Thymus (tissue), 11 donors: Measurements from ENCODE around the gene TLL2. TPM values are rescaled to one million over a fixed set of nuclear protein-coding genes. Genes with fewer than 3 reads are reported as not detected.
A peak's percentile ranks its signal among the peaks of the same experiment; 100 is the strongest.

Experiments used
- DNase-seq, 9 donors: peaks; one replicate each; pipeline ENCODE4 v3.0.0-alpha.2; 2013; ENCODE audit warnings: low spot score in 9 of 9, low read depth in 6 of 9, missing footprints in 1 of 9
- H3K27ac ChIP-seq, 2 donors: one replicate each; pipeline ENCODE4 v1.5.1; 2013; ENCODE audit warnings: control low read depth in 1 of 2, low read depth in 1 of 2, low read length in 1 of 2, mild to moderate bottlenecking in 1 of 2, moderate library complexity in 1 of 2
- H3K27me3 ChIP-seq, 2 donors: one replicate each; pipeline ENCODE4 v1.5.1; 2013; ENCODE audit warnings: low read length in 1 of 2; ENCODE audit not compliant: control insufficient read depth in 2 of 2, insufficient read depth in 1 of 2
- H3K36me3 ChIP-seq, 2 donors: one replicate each; pipeline ENCODE4 v1.5.1; 2013; ENCODE audit warnings: low read length in 1 of 2, mild to moderate bottlenecking in 1 of 2, moderate library complexity in 1 of 2; ENCODE audit not compliant: control insufficient read depth in 2 of 2, insufficient read depth in 2 of 2
- H3K4me1 ChIP-seq, 2 donors: one replicate each; pipeline ENCODE4 v1.5.1; 2013; ENCODE audit warnings: low read length in 2 of 2; ENCODE audit not compliant: control insufficient read depth in 2 of 2, insufficient read depth in 2 of 2
- H3K4me3 ChIP-seq, 2 donors: one replicate each; pipeline ENCODE4 v1.5.1; 2013; ENCODE audit warnings: low read length in 2 of 2, control low read depth in 1 of 2, mild to moderate bottlenecking in 1 of 2
- H3K9me3 ChIP-seq, 2 donors: one replicate each; pipeline ENCODE4 v1.5.1; 2013; ENCODE audit warnings: low read length in 1 of 2, mild to moderate bottlenecking in 1 of 2; ENCODE audit not compliant: control insufficient read depth in 2 of 2, insufficient read depth in 1 of 2
- WGBS: extraction: QIAGEN DNeasy Blood & Tissue Kit; methylation state at CpG from one replicate; pipeline ENCODE4 v1.1.7; 2013; 5-methylcytosine and 5-hydroxymethylcytosine counted together
- polyA plus RNA-seq: library from polyadenylated mRNA; stranded (reverse); fragments of 200-250 nt; gene quantifications from one replicate; pipeline ENCODE4 v1.2.3, GENCODE V29; 2013
- total RNA-seq: library from RNA; stranded (reverse); fragments of 120-200 nt; gene quantifications from one replicate; pipeline ENCODE4 v1.2.4, GENCODE V29; 2013
- donor health status: healthy.

Gene TLL2
- total and polyA plus RNA-seq, 2 donors = 0.05 to 0.23 TPM

DNA sequence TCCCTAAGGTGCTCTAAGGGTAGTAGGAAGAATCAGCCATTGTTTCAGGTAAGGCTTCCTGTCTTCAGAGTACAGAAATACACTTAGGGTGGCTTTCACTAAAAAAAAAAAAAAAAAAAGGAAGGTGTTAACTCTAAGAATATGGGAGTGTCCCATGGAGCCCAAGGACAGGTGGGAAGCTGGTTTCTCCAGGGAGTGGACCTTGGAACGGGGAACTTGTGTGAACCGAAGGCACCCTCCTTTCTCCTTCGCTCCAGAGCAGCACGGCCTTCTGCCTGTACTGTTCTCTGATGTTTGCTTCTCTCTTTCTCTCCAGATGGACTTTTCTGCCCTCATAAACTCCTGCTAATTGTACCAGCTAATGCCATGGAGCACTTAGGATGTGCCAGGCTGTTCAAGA, 161.1 kb downstream of the TLL2 start:
- Histone ChIP-seq H3K27ac (no peak overlapping the region), H3K27me3 (peaks cover 0 to 3% of the 10 kb centered on the region in 2 donors), H3K36me3 (peaks cover 0 to 25% of the 10 kb centered on the region in 2 donors), H3K4me3 (no peak overlapping the region), H3K4me1 (no peaks in the 10 kb centered on the region), H3K9me3 (no peaks in the 10 kb centered on the region)
- 73% methylated on average over 4 of the region's 4 CpGs for WGBS
- no peak for DNase-seq

DNA sequence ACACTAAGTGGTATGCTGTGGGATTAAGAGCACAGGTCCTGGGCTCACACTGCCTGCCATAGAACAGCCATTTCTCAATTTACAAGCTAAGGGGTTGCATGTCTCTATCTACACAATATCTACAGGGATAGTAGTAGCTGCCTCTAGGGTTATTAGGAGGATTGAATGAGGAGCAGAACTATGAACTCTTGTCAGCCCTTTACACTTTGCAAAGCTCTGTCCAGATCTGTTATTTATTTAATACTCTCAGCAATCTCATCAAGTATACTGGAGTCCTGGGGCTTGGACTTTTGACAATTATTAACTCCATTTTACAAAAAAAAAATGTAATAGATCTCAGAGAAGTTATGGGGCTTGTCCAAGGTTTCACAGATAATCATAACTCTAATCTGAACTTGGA, 161.7 kb downstream of the TLL2 start:
- Histone ChIP-seq H3K9me3 (no peaks in the 10 kb centered on the region), H3K4me1 (no peaks in the 10 kb centered on the region), H3K27me3 (peaks cover 0 to 3% of the 10 kb centered on the region in 2 donors), H3K4me3 (no peak overlapping the region), H3K36me3 (peaks cover 0 to 24% of the 10 kb centered on the region in 2 donors), H3K27ac (no peak overlapping the region)
- DNase-seq = no peak

DNA sequence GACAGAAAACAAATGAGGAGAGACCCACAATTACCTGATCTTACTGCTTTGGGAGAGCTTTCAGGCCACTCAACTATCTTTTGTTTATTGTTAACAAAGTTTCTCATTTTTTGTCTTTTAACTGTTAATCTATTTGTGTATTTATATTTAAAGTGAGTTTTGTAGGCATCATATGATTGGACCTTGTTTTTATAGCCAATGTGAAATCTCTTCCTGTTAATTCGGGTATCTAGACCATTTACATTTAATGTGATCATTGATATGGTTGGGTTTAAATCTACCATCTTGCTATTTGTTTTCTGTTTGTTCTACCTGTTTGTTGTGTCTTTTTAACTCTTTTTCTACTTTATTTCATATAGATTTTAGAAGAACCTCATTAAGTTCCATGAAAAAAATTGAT, 167.4 kb downstream of the TLL2 start:
- Histone ChIP-seq H3K4me1 (no peaks in the 10 kb centered on the region), H3K36me3 (peaks cover 0 to 37% of the 10 kb centered on the region in 2 donors), H3K27me3 (no peaks in the 10 kb centered on the region), H3K9me3 (peaks cover 0 to 5% of the 10 kb centered on the region in 2 donors), H3K4me3 (no peak overlapping the region), H3K27ac (no peak overlapping the region)
- WGBS = 98% methylated on average over 1 of the region's 1 CpG
- no peak for DNase-seq

DNA sequence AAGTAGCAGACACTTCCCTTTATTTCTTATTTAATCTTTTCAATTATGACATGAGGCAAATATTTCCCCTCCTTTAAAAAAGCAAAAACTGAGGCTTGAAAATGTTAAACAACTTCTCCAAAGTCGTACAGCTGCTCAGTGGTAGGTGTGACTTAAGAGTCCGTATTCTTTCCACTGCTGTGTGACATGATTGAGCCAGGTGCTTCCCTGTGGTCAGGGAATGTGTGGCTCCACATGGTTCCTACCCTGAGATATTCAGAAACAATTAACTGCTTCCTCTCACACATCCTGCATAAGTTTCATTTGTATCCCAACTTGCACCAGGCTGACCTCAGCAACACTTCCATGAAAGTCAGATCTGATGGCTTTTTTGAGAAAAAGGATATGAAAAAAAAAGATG, 168.5 kb downstream of the TLL2 start:
- no peak for DNase-seq
- Histone ChIP-seq H3K27me3 (no peaks in the 10 kb centered on the region), H3K4me1 (no peaks in the 10 kb centered on the region), H3K27ac (no peak overlapping the region), H3K36me3 (peaks cover 0 to 41% of the 10 kb centered on the region in 2 donors), H3K9me3 (peaks cover 0 to 5% of the 10 kb centered on the region in 2 donors), H3K4me3 (no peak overlapping the region)
- WGBS = 71% methylated on average over 2 of the region's 2 CpGs

DNA sequence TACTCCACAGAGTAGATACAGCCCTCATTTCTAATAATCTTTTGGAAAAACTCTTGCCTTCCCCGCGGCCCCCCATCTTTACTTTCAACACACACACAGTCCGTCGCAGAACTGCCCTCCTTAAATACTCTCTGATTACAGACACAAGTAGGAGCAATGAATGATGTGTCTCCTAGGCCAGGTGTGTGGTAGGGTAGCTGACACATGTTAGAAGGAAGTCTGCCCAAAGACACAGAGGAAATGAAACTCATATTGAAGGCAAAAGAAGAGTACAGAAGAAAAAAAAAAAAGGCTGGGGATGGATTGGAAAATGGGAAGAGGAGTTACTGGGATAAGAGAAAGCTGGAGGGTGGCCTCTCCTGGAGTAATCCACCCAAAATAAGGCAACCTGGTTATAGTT, 169.5 kb downstream of the TLL2 start:
- Histone ChIP-seq H3K27ac (no peak overlapping the region), H3K4me3 (no peak overlapping the region), H3K4me1 (peaks cover 2 to 3% of the 10 kb centered on the region in 2 donors), H3K36me3 (peaks cover 0 to 40% of the 10 kb centered on the region in 2 donors), H3K27me3 (no peaks in the 10 kb centered on the region), H3K9me3 (peaks cover 0 to 5% of the 10 kb centered on the region in 2 donors)
- WGBS = 96% methylated on average over 4 of the region's 4 CpGs
- no peak for DNase-seq

DNA sequence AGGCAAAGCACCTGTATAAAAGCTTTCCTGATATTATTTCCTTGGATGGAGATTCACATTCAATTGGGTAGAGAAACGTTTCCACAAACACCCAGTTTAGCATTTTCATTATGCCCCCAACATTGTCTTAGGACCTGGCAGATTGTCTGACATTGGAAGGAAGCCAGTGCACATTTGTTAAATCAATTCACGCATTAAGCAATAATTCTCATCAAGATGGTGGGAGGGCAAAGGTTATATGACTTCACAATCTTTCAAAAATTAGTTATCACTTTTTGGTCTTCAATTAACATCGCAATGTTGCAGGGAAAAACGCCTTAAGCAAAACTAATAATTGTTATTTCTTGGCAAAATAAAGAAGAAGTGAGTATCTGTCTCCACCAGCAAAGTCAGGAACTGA, 171.3 kb downstream of the TLL2 start:
- no peak for DNase-seq
- no peak overlapping the region for H3K27ac ChIP-seq
- H3K27me3 ChIP-seq = no peaks in the 10 kb centered on the region
- H3K4me3 ChIP-seq = no peak overlapping the region
- H3K9me3 ChIP-seq = peaks cover 0 to 5% of the 10 kb centered on the region in 2 donors
- H3K36me3 ChIP-seq = peaks cover under 1 to 51% of the 10 kb centered on the region in 2 donors
- 95% methylated on average over 4 of the region's 4 CpGs for WGBS
- peaks cover 2 to 3% of the 10 kb centered on the region in 2 donors for H3K4me1 ChIP-seq

DNA sequence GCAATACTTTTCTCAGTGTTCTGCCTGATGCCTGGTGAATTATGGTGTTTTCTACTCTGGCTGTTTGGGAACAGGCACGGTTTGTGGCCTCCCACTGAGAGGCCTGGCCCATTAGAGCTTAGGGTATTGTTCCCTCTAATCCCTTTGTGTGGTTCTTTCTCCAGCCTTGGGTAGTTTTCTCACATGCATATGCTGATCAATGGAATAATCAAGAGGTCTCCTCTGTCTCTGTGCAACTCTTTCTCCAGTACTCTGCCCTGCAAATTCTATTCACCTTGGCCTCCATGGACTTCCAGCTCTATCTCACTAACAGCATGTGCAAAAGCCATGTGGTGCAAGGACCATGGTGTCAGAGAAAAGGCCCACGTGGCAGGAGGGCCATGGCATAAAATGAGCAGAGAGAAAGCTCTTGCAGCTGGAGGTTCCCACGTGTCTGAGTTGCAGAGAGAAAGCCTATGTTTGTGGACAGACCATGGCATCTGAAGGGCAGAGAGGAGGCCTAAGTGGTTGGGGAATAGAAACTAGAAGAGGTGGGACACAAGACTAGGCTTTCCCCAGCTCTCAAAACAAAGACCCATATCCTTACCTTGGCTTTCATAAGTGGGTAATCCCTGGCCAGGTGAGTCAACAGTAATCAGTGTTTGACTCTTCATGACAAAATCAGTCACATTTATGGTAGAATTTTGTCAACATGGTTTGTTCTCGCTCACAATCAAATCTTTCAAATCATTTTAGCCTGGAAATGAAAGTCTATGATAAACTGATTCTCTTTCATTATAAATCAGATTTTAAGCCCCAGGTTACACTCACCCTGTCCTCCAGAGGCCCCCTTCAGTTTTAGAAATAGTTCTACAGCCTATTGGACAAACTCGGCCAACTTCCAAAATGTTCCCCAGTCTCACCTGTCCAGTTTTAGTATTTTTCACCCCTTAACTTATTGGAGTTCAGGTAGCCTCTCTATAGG, 172.2 kb downstream of the TLL2 start:
- no peak for DNase-seq
- Histone ChIP-seq H3K9me3 (peaks cover 0 to 5% of the 10 kb centered on the region in 2 donors), H3K27me3 (no peaks in the 10 kb centered on the region), H3K4me3 (no peak overlapping the region), H3K4me1 (peaks cover 2 to 3% of the 10 kb centered on the region in 2 donors), H3K36me3 (peaks cover 5 to 57% of the 10 kb centered on the region in 2 donors), H3K27ac (no peak overlapping the region)
- 94% methylated on average over 5 of the region's 5 CpGs for WGBS

DNA sequence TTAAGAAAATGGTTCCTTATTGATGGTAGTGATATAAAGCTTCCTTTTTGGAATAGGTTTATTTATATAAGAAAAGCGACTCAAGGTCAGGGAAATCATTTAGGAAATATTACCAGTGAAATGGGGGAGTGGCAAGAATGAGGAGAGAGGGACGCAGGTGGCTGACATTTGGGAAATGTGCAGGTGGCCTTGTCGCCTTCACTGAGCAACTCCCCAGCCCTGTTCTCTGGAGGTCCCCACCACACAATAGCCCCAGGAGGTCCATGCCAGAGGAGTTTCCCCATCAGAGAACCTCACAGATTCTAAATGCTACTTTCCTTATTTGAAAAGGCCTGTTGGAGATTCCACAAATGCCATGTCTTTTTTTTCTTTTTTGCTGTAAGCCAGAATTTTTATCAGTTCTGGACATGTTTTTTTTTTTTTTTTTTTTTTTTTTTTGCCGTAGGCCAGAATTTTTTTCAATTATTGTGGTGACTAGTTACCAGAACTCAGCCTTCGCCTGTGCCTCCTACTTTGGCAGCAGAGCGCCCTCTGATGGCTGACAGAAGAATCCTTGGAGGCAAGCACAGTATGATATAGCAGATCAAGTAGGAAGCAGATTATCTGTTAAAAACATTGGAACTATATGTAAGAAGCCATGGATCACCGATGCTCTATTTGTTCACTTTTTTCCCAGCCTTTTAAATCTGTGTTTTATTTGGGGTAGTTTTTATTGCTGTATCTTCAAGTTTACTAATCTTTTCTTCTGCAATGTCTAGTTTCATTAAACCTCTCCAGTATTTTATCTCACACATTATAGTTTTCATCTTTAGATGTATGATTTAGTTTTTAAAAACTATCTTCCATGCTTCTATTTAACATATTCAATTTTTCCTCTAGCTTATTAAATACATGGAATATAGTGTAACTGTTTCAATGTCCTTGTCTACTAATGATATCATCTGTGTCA, 173.5 kb downstream of the TLL2 start:
- Histone ChIP-seq H3K27me3 (no peaks in the 10 kb centered on the region), H3K4me1 (peaks cover 2 to 3% of the 10 kb centered on the region in 2 donors), H3K36me3 (peaks cover 17 to 60% of the 10 kb centered on the region in 2 donors), H3K27ac (no peak overlapping the region), H3K4me3 (no peak overlapping the region), H3K9me3 (peaks cover 0 to 2% of the 10 kb centered on the region in 2 donors)
- WGBS = 48% methylated on average over 7 of the region's 7 CpGs
- DNase-seq = peak; percentile 24 to 85 (median 69)
